Thoracic aorta (tissue), 2 donors: ENCODE results near the gene BICDL2. TPM values are rescaled to one million over a fixed set of nuclear protein-coding genes. Genes with fewer than 3 reads are reported as not detected.

ENCODE experiments used
- ATAC-seq: fragments of 150-250 bp; one replicate; pipeline ENCODE4 v1.8.0; 2017; ENCODE audit warnings: low read depth; ENCODE audit not compliant: insufficient number of reproducible peaks, low FRiP score
- DNase-seq: peaks from one replicate; pipeline ENCODE4 v3.0.0-alpha.2; 2020; ENCODE audit warnings: low spot score
- H3K27ac ChIP-seq, 2 donors: fragments of 200-600 bp; sonication (generic); 1 replicate in 1 of 2; 2 replicates in 1 of 2; pipeline ENCODE4 v1.5.1; 2016; ENCODE audit warnings: mild to moderate bottlenecking in 2 of 2, moderate library complexity in 2 of 2
- H3K27me3 ChIP-seq: fragments of 200-600 bp; sonication (generic); replicated peaks from 2 replicates; pipeline ENCODE4 v1.6.0; 2016; ENCODE audit warnings: mild to moderate bottlenecking; ENCODE audit not compliant: insufficient read depth
- H3K36me3 ChIP-seq: fragments of 200-600 bp; sonication (generic); one replicate; pipeline ENCODE4 v1.5.1; 2016
- H3K4me1 ChIP-seq, 2 donors: fragments of 200-600 bp; sonication (generic); 1 replicate in 1 of 2; 2 replicates in 1 of 2; pipeline versions ENCODE4 v1.5.1 to v1.6.0; 2016; ENCODE audit warnings: low read depth in 2 of 2, mild to moderate bottlenecking in 1 of 2; ENCODE audit not compliant: control insufficient read depth in 1 of 2
- H3K4me3 ChIP-seq: fragments of 200-600 bp; sonication (generic); 2 replicates; pipeline ENCODE4 v1.5.1; 2016; ENCODE audit warnings: mild to moderate bottlenecking
- H3K9me3 ChIP-seq: fragments of 200-600 bp; sonication (generic); 2 replicates; pipeline ENCODE4 v1.5.1; 2016
- CTCF ChIP-seq: fragments of 200-600 bp; sonication (generic); IDR thresholded peaks from one replicate; pipeline ENCODE4 v1.5.1; 2019; ENCODE audit warnings: antibody characterized with exemption
- total RNA-seq, 2 donors: library from RNA; depleted of rRNA; stranded (reverse); fragments of >200 nt; gene quantifications; one replicate each; pipeline versions ENCODE4 v1.1.0 to v1.2.3, GENCODE V29; 2016

BICDL2 gene
- total RNA-seq, 2 donors from 2014 or later: 1.1 TPM; not detected in 1

- H3K4me3 ChIP-seq: no peak overlapping the region
- DNase-seq (no peak), ATAC-seq (no peak)
- no peaks in the 10 kb centered on the region for H3K27me3 ChIP-seq
- no peaks in the 10 kb centered on the region for H3K36me3 ChIP-seq
- no peak overlapping the region for H3K27ac ChIP-seq
- peaks cover 0 to 13% of the 10 kb centered on the region in 2 donors for H3K4me1 ChIP-seq
- H3K9me3 ChIP-seq: no peaks in the 10 kb centered on the region
- TF ChIP-seq CTCF: no peak
Measured at GRCh38 chr16:2986623-2987188, 50.0 kb downstream of the BICDL2 start.

GRCh38 chr16:2985893-2986355, 50.8 kb downstream of the BICDL2 start:
- no peak for DNase-seq
- no peaks in the 10 kb centered on the region for H3K27me3 ChIP-seq
- TF ChIP-seq CTCF: no peak
- H3K4me3 ChIP-seq: no peak overlapping the region
- H3K36me3 ChIP-seq: no peaks in the 10 kb centered on the region
- peaks cover 4 to 20% of the 10 kb centered on the region in 2 donors for H3K4me1 ChIP-seq
- no peaks in the 10 kb centered on the region for H3K9me3 ChIP-seq
- H3K27ac ChIP-seq: no peak overlapping the region
- ATAC-seq: no peak

- H3K4me3 ChIP-seq: no peak overlapping the region
- no peak for TF ChIP-seq CTCF
- peaks cover 6 to 23% of the 10 kb centered on the region in 2 donors for H3K4me1 ChIP-seq
- H3K27me3 ChIP-seq: no peaks in the 10 kb centered on the region
- H3K9me3 ChIP-seq: no peaks in the 10 kb centered on the region
- ATAC-seq (no peak), DNase-seq (no peak)
- H3K27ac ChIP-seq: no peak overlapping the region
- no peaks in the 10 kb centered on the region for H3K36me3 ChIP-seq
Measured at GRCh38 chr16:2985462-2985861, 51.3 kb downstream of the BICDL2 start.

- Histone ChIP-seq H3K36me3 (no peaks in the 10 kb centered on the region), H3K9me3 (no peaks in the 10 kb centered on the region), H3K27ac (no peak overlapping the region), H3K4me1 (peaks cover 6 to 30% of the 10 kb centered on the region in 2 donors), H3K27me3 (no peaks in the 10 kb centered on the region), H3K4me3 (peak overlapping the region; percentile 23)
- ATAC-seq (peak; percentile 69), DNase-seq (peak; percentile 44)
- peak; percentile 93 for TF ChIP-seq CTCF
Measured at GRCh38 chr16:2983706-2984136, 53.0 kb downstream of the BICDL2 start.

- H3K27me3 ChIP-seq: no peaks in the 10 kb centered on the region
- no peak for TF ChIP-seq CTCF
- DNase-seq: no peak
- peaks cover 6 to 30% of the 10 kb centered on the region in 2 donors for H3K4me1 ChIP-seq
- H3K9me3 ChIP-seq: no peaks in the 10 kb centered on the region
- no peaks in the 10 kb centered on the region for H3K36me3 ChIP-seq
- H3K27ac ChIP-seq: no peak overlapping the region
- no peak for ATAC-seq
- no peak overlapping the region for H3K4me3 ChIP-seq
Measured at GRCh38 chr16:2982402-2982801, 54.3 kb downstream of the BICDL2 start.
